GM23248 (cell line): Measurements from ENCODE around the gene PDLIM3.

Experiments
- EZH2 ChIP-seq: fragments of 200-600 bp; sonication (generic); IDR thresholded peaks from 2 replicates; pipeline ENCODE4 v1.6.1; 2018; ENCODE audit warnings: antibody characterized with exemption, mild to moderate bottlenecking; ENCODE audit not compliant: insufficient read depth, poor library complexity, severe bottlenecking
- EZH2phosphoT487 ChIP-seq: fragments of 200-600 bp; sonication (generic); IDR thresholded peaks from 2 replicates; pipeline ENCODE4 v1.6.1; 2018; ENCODE audit warnings: antibody characterized with exemption, moderate library complexity, mild to moderate bottlenecking, low read depth; ENCODE audit not compliant: insufficient read depth

- no peak for TF ChIP-seq EZH2phosphoT487
- no peak for TF ChIP-seq EZH2
These were observed 16.8 kb downstream of the PDLIM3 start for GRCh38 chr4:185518494-185518893.
